K562 (cell line): ENCODE measurements around the gene TPR. TPM values are rescaled to one million over a fixed set of nuclear protein-coding genes. Genes with fewer than 3 reads are reported as not detected.

Source experiments
- ELK1 ChIP-seq: sonication (generic); formaldehyde crosslinking; IDR thresholded peaks from 2 replicates; pipeline ENCODE4 v1.8.1; 2022; ENCODE audit warnings: missing genetic modification reagents
- EP400 ChIP-seq: fragments of 450-650 bp; IDR thresholded peaks from 2 replicates; pipeline ENCODE4 v1.6.1; 2017; ENCODE audit warnings: antibody characterized with exemption, mild to moderate bottlenecking, moderate library complexity
- ESRRA ChIP-seq: fragments of 450-650 bp; IDR thresholded peaks from 2 replicates; pipeline ENCODE4 v1.6.1; 2014; ENCODE audit warnings: low read depth, mild to moderate bottlenecking, moderate library complexity, borderline replicate concordance
- HDAC6 ChIP-seq: IDR thresholded peaks from 2 replicates; pipeline ENCODE4 v1.6.1; 2012; ENCODE audit warnings: low read depth, mild to moderate bottlenecking, control low read depth, inconsistent platforms, low read length, moderate library complexity
- HNRNPLL ChIP-seq: fragments of 200-400 bp; formaldehyde crosslinking; IDR thresholded peaks from 2 replicates; pipeline ENCODE4 v1.6.1; 2017; ENCODE audit warnings: low read length, low read depth, mild to moderate bottlenecking; ENCODE audit not compliant: poor library complexity, severe bottlenecking
- HNRNPUL1 ChIP-seq: fragments of 200-400 bp; formaldehyde crosslinking; IDR thresholded peaks from 2 replicates; pipeline ENCODE4 v1.6.1; 2017; ENCODE audit warnings: low read length
- HOXB6 ChIP-seq: fragments of 250-450 bp; sonication (Bioruptor Pico); IDR thresholded peaks from 2 replicates; pipeline ENCODE4 v1.5.1; 2022; ENCODE audit warnings: mild to moderate bottlenecking, borderline replicate concordance
- IRF2 ChIP-seq: sonication (generic); formaldehyde crosslinking; IDR thresholded peaks from 2 replicates; pipeline ENCODE4 v1.8.1; 2022; ENCODE audit warnings: mild to moderate bottlenecking, missing genetic modification reagents
- KAT7 ChIP-seq: sonication (generic); formaldehyde crosslinking; IDR thresholded peaks from 2 replicates; pipeline ENCODE4 v1.8.0; 2022; ENCODE audit warnings: missing genetic modification reagents, mild to moderate bottlenecking, borderline replicate concordance
- PCBP2 ChIP-seq: fragments of 200-400 bp; formaldehyde crosslinking; IDR thresholded peaks from 2 replicates; pipeline ENCODE4 v1.6.1; 2018; ENCODE audit warnings: low read length, low read depth, mild to moderate bottlenecking, moderate library complexity; ENCODE audit not compliant: poor library complexity, severe bottlenecking
- SAFB2 ChIP-seq: fragments of 200-400 bp; formaldehyde crosslinking; IDR thresholded peaks from 2 replicates; pipeline ENCODE4 v1.6.1; 2018; ENCODE audit warnings: borderline replicate concordance, low read length, low read depth, moderate library complexity; ENCODE audit not compliant: severe bottlenecking
- TBL1XR1 ChIP-seq, 2 experiments: IDR thresholded peaks; 2 replicates each; pipeline ENCODE4 v1.6.1; 2012; ENCODE audit warnings: improper control_type of control experiment in 2 of 2, low read length in 2 of 2, mild to moderate bottlenecking in 1 of 2
- THAP7 ChIP-seq: fragments of 250-450 bp; sonication (Bioruptor Pico); IDR thresholded peaks from 2 replicates; pipeline ENCODE4 v1.5.0; 2021
- VEZF1 ChIP-seq: fragments of 200-800 bp; sonication (Bioruptor generic); IDR thresholded peaks from 2 replicates; pipeline ENCODE4 v1.6.1; 2017; ENCODE audit warnings: missing genetic modification characterization, missing compliant biosample characterization
- ZNF280B ChIP-seq: fragments of 250-450 bp; sonication (Bioruptor Pico); IDR thresholded peaks from 2 replicates; pipeline ENCODE4 v1.5.1; 2021; ENCODE audit warnings: mild to moderate bottlenecking
- ZNF311 ChIP-seq: fragments of 250-450 bp; sonication (Bioruptor Pico); IDR thresholded peaks from 2 replicates; pipeline ENCODE4 v1.4.0; 2020; ENCODE audit warnings: mild to moderate bottlenecking, moderate library complexity
- polyA plus RNA-seq, 8 experiments: library from polyadenylated mRNA; depleted of rRNA in 4 of 8; stranded (reverse) in 5 of 8; unstranded in 3 of 8; fragments of >200 nt; fragmentation: Nextera tagmentation in 2 of 8; fragmentation: Illumina TruSeq in 1 of 8; extraction: Ambion mirVana in 2 of 8; extraction: Trizol in 1 of 8; gene quantifications; 2 replicates each; pipeline versions ENCODE4 v1.2.1 to v1.2.3, GENCODE V29; 2011 to 2014; ENCODE audit warnings: inconsistent platforms in 1 of 8, missing spikeins in 1 of 8
- total RNA-seq, 7 experiments: library from RNA; depleted of rRNA in 6 of 7; stranded (reverse); fragments of >200 nt in 6 of 7; fragmentation: Illumina TruSeq in 2 of 7; extraction: Trizol in 2 of 7; gene quantifications; 2 replicates each; pipeline versions ENCODE4 v1.2.1 to v1.2.3, GENCODE V29; 2011 to 2021; ENCODE audit warnings: low replicate concordance in 1 of 7

TPR gene
- total and polyA plus RNA-seq, 9 of the 15 experiments (the other 6 are each of a cell fraction or from before 2014, with no cell fraction given) = 48.5 to 167 (median 138) TPM

- TF ChIP-seq VEZF1 (CRISPR knock-in tag) (peak; percentile 100), ZNF311 (CRISPR knock-in tag) (no peak), PCBP2 (no peak), ESRRA (peak; percentile 99), HNRNPUL1 (no peak), SAFB2 (no peak), HOXB6 (no peak), HDAC6 (no peak), ELK1 (CRISPR knock-in tag) (no peak), THAP7 (peak; percentile 98), TBL1XR1 (IDR thresholded peaks at IDR 0.05; ENCODE audit: low read length in 2 of 2) (peak; percentile 65 to 96), ZNF280B (no peak), EP400 (peak; percentile 99), KAT7 (CRISPR knock-in tag) (peak; percentile 97; the same call in 1 of the 2 replicates), IRF2 (no peak), HNRNPLL (peak; percentile 72)
Measured at GRCh38 chr1:186375152-186375928, at the start of gene TPR, which contains the start of gene ODR4 (continued).
